Superior temporal gyrus (tissue), 1 donor: ENCODE data around the gene BABAM2.
"Not testable (repeated sequence)": the region's sequence is repeated elsewhere in the genome, so short reads cannot be mapped to it uniquely, and the experiment has no call there.

ENCODE experiments used
- DNase-seq: peaks from one replicate; pipeline ENCODE4 v3.0.0-alpha.2; 2016; ENCODE audit errors: extremely low spot score

BABAM2 gene

DNA sequence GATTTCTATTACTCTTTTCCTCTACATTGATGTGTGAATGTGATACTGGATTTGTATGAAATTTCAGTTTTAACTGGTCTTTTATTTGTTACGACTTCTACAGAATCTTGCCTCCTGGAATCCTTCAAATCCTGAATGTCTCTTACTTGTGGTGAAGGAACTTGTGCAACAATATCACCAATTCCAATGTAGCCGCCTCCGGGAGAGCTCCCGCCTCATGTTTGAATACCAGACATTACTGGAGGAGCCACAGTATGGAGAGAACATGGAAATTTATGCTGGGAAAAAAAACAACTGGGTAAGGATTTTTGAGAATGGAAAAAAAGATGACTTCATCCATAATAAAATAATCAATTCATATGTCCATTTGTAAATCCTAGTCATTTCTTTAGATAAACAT is 134.6 kb downstream of the BABAM2 start:
- no peak for DNase-seq

DNA sequence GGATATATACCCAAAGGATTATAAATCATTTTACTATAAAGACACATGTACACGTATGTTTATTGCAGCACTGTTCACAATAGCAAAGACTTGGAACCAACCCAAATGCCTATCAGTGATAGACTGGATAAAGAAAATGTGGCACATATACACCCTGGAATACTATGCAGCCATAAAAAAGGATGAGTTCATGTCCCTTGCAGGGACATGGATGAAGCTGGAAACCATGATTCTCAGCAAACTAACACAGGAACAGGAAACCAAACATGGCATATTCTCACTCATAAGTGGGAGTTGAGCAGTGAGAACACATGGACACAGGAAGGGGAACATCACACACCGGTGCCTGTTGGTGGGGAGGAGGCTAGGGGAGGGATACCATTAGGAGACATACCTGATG is 135.7 kb downstream of the BABAM2 start:
- DNase-seq = not testable (repeated sequence)

GRCh38 chr2:28028025-28028424 is 137.5 kb downstream of the BABAM2 start:
- no peak for DNase-seq

DNA sequence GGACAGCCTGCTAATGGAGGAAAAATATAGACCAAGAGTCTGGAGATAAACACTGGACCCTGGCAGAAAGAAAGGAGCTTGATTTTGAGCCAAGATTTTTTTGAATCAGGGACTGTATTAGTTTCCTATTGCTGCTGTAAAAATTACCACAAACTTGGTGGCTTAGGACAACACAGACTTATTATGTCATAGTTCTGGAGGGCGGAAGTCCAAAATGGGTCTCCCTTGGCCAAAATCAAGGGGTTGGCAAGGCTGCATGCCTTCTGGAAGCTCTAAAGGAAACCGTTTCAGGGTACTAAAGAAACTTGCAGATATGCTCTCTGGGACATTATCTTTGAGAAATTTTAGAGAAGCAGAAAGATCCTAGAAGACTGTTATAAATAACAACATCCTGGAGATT is 140.1 kb downstream of the BABAM2 start:
- DNase-seq = no peak

DNA sequence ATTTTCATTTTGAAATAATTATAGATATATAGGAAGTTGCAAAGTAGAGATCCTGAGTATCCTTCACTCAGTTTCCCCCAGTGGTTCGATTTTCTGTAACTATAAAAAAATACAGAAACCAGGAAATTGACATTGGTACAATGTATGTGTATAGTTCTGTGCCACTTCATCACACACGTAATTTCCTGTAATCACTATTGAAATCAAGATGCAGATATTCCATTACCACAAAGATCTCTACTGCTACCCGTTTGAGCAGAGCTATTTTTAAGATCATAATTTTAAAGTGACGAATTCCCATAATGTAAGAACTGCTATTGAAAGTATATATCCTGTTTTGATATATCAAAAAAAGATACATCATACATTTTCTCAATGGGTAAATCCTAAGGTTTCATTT is 142.3 kb downstream of the BABAM2 start:
- no peak for DNase-seq

GRCh38 chr2:28034696-28035095 is 144.2 kb downstream of the BABAM2 start:
- no peak for DNase-seq

GRCh38 chr2:28035163-28035690 is 144.7 kb downstream of the BABAM2 start:
- no peak for DNase-seq

- no peak for DNase-seq
These were observed 145.3 kb downstream of the BABAM2 start for GRCh38 chr2:28035816-28036215.

GRCh38 chr2:28036307-28036706 is 145.8 kb downstream of the BABAM2 start:
- no peak for DNase-seq

- DNase-seq = no peak
These were observed 148.2 kb downstream of the BABAM2 start for GRCh38 chr2:28038722-28039121.

- no peak for DNase-seq
These were observed 155.3 kb downstream of the BABAM2 start for GRCh38 chr2:28045676-28046351.

- DNase-seq = no peak
These were observed 156.4 kb downstream of the BABAM2 start for GRCh38 chr2:28046921-28047320.

GRCh38 chr2:28047681-28048080 is 157.2 kb downstream of the BABAM2 start:
- no peak for DNase-seq

GRCh38 chr2:28048341-28048740 is 157.8 kb downstream of the BABAM2 start:
- no peak for DNase-seq

GRCh38 chr2:28049416-28049815 is 158.9 kb downstream of the BABAM2 start:
- DNase-seq = no peak

DNA sequence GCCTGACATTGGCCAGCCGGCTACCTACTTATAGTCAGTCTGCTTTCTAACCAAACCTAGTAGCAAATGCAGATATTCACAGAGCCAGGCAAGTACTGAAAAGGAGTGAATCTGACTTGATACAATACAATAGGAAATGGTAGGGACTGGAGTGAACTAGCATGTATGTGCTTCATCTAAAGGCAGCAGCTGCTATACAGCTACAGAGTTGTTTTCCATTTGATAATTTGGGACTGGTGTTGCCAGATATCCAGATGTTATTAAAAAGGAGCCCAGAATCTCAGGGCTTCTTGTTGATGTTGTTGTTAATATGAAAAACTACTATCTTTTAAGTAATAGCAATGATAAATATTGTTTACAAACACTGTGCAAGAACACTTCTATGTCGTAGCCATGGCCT is 159.4 kb downstream of the BABAM2 start:
- no peak for DNase-seq

DNA sequence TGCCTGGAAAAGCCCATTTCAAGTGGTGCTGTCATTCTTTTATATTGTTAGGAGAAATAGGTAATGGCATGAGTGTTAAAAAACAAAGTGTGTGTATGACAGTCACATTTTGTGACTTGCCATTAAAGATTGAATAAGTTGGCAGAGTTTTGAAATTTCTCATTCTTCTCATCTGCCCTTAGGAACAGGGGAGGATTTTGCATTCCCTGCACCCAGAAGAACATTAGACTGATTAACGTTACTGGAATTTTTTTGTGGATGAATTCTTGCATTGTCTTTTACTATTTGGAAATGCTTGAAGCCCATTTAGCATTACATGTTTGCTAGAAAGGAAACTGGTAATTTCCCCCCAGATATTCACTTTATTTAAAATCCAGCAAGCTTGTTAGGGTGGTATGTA is 162.2 kb downstream of the BABAM2 start:
- DNase-seq = no peak

DNA sequence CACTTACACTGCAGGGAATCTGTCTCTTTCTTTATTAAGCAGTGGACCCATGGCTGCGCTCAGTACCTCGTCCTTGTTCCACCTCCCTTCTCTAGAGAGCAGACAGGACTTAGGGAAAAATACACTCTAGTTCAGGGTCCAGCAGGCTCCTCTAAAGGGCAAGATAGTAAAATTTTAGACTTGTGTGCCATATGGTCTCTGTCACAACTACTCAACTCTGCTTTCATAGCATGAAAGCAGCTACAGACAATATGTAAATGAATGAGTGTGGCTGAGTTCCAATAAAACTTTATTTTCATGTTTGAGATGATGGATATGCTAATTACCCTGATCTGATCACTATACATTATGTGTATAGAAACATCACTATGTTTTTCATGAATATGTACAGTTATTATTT is 163.1 kb downstream of the BABAM2 start:
- DNase-seq = no peak

GRCh38 chr2:28054916-28055315 is 164.4 kb downstream of the BABAM2 start:
- no peak for DNase-seq

DNA sequence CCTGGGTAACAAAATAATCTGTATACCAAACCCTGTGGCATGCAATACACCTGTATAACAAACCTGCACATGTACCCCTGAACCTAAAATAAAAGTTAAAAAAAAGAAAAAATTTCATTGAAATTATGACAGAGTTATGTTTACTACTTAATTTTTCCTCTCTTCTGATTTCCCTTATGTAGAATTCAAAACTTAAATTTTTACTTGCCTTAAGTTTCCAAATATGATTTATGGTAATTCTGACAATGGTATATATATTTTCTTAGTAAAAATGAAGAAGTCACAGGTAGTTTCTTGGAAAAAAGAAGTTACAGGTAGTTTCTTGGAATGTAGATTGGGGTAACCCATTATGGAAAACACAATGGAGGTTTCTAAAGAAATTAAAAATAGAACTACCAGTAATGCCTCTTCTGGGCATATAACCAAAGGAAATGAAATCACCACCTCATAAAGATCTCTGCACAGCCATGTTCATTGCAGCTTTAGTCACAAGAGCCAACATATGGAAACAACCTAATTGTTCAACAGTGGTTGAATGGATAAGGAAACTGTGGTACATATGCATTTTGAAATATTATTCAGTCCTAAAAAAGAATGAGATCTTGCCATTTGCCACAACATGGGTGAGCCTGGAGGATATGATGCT is 164.9 kb downstream of the BABAM2 start:
- no peak for DNase-seq

DNA sequence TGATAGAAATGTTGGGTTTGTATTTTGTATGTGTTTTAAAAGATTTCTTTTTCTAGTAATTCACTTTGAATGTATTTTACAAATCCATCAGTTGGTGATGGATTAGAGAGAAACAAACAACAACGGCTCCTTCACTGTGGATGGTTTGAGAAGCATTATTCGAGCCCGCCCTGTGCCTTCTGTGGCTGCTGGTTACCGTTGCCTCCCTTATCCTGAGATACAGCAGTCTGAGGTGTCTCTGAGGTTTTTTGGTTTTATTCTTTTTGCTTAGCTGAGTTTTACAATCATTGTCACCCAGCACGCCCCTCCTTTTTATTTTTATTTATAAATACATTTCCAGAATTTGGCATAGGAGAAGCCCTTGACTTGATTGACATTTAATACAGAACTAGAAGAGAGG is 168.3 kb downstream of the BABAM2 start:
- DNase-seq = no peak

GRCh38 chr2:28062867-28063266 is 172.3 kb downstream of the BABAM2 start:
- no peak for DNase-seq

GRCh38 chr2:28063492-28063962 is 173.0 kb downstream of the BABAM2 start:
- no peak for DNase-seq
